Measurements from ENCODE around the gene TP53RK.

- TF ChIP-seq CTCF (IDR thresholded peaks at IDR 0.05) (no peak), EZH2 (IDR thresholded peaks at IDR 0.05; ENCODE audit: borderline replicate concordance, insufficient read depth, low read depth, low read length, poor library complexity, severe bottlenecking) (no peak)
Observed at GRCh38 chr20:46703435-46703834, 14.2 kb upstream of the TP53RK start.

Data from B cell (primary cell).